GM12891 (cell line): ENCODE data around the gene RGS14.
"Not testable (repeated sequence)": the region's sequence is repeated elsewhere in the genome, so short reads cannot be mapped to it uniquely, and the experiment has no call there.

ENCODE experiments used
- DNase-seq: peaks from one replicate; pipeline ENCODE4 v3.0.0; 2011; ENCODE audit warnings: low spot score; ENCODE audit not compliant: insufficient read length
- FAIRE-seq: peaks from 2 replicates; lab custom pipeline; 2011; peaks lifted over from hg19 to GRCh38; lab: Jason Lieb, UNC
- PAX5 ChIP-seq: IDR thresholded peaks from 2 replicates; pipeline ENCODE4 v1.6.1; 2011; ENCODE audit warnings: low read length, moderate library complexity, mild to moderate bottlenecking; ENCODE audit not compliant: insufficient read depth, severe bottlenecking
- POLR2A ChIP-seq: IDR thresholded peaks from 2 replicates; pipeline ENCODE4 v1.6.1; 2011; ENCODE audit warnings: low read depth, low read length, control low read depth
- POLR2AphosphoS5 ChIP-seq: IDR thresholded peaks from 2 replicates; pipeline ENCODE4 v1.6.1; 2011; ENCODE audit warnings: low read depth, low read length, control low read depth
- POU2F2 ChIP-seq: IDR thresholded peaks from 2 replicates; pipeline ENCODE4 v1.6.1; 2011; ENCODE audit warnings: low read depth, mild to moderate bottlenecking, control low read depth, low read length, moderate library complexity
- SPI1 ChIP-seq: IDR thresholded peaks from 2 replicates; pipeline ENCODE4 v1.6.1; 2011; ENCODE audit warnings: low read depth, low read length, control low read depth
- TAF1 ChIP-seq: IDR thresholded peaks from 2 replicates; pipeline ENCODE4 v1.6.1; 2011; ENCODE audit warnings: low read depth, low read length, control low read depth

RGS14 gene

GRCh38 chr5:177409043-177409801 lies 51.5 kb downstream of the RGS14 start, which contains the start of gene F12:
F12 (minus strand) TSS chr5:177409564; CDS start chr5:177409527, 37 bp downstream.
- TF ChIP-seq POLR2AphosphoS5 (no peak), TAF1 (no peak), POLR2A (no peak), PAX5 (no peak), POU2F2 (no peak), SPI1 (no peak)
- FAIRE-seq: peak; percentile 31
- DNase-seq: no peak

GRCh38 chr5:177410575-177410974 lies 52.9 kb downstream of the RGS14 start:
- FAIRE-seq (peak; percentile 35), DNase-seq (no peak)
- TF ChIP-seq SPI1 (no peak), TAF1 (no peak), POLR2A (no peak), PAX5 (no peak), POLR2AphosphoS5 (no peak), POU2F2 (no peak)

GRCh38 chr5:177412603-177413233 lies 55.0 kb downstream of the RGS14 start:
- TF ChIP-seq POLR2AphosphoS5 (no peak), SPI1 (peak; percentile 65)
- peak; percentile 93 for FAIRE-seq
- no peak for DNase-seq

- FAIRE-seq (no peak), DNase-seq (no peak)
- no peak for TF ChIP-seq POLR2AphosphoS5
- TF ChIP-seq PAX5: no peak
- no peak for TF ChIP-seq POU2F2
- no peak for TF ChIP-seq TAF1
- no peak for TF ChIP-seq POLR2A
- TF ChIP-seq SPI1: no peak
These were observed 56.8 kb downstream of the RGS14 start for GRCh38 chr5:177414481-177414880.

- not testable (repeated sequence) for FAIRE-seq, DNase-seq
These were observed 59.4 kb downstream of the RGS14 start for GRCh38 chr5:177417081-177417480.

- no peak for FAIRE-seq
- DNase-seq: no peak
These were observed 61.3 kb downstream of the RGS14 start for GRCh38 chr5:177419046-177419445.

GRCh38 chr5:177420472-177420871 lies 62.7 kb downstream of the RGS14 start:
- not testable (repeated sequence) for FAIRE-seq, DNase-seq

More at GRCh38 chr5:177419046-177419445, 61.3 kb downstream of the RGS14 start:
- no peak for TF ChIP-seq SPI1

- no peak for TF ChIP-seq POU2F2
- no peak for TF ChIP-seq PAX5
- TF ChIP-seq TAF1: no peak
- TF ChIP-seq POLR2AphosphoS5: no peak
- TF ChIP-seq SPI1: no peak
- no peak for TF ChIP-seq POLR2A
- DNase-seq (no peak), FAIRE-seq (no peak)
These were observed 63.5 kb downstream of the RGS14 start for GRCh38 chr5:177421062-177421798.
